Mesenchymal stem cell (in vitro differentiated cells and primary cell): Measurements from ENCODE around the gene ACSF3.
A peak's percentile ranks its signal among the peaks of the same experiment; 100 is the strongest.

Experiments used
- DNase-seq: peaks from one replicate; pipeline ENCODE4 v3.0.0-alpha.2; 2013
- H2AFZ ChIP-seq: one replicate; pipeline ENCODE4 v1.6.1; 2013; ENCODE audit warnings: low read depth, mild to moderate bottlenecking, control low read depth, inconsistent platforms, low read length, moderate library complexity
- H2AK5ac ChIP-seq: 2 replicates; pipeline ENCODE4 v1.6.1; 2013; ENCODE audit warnings: low read length, moderate library complexity, mild to moderate bottlenecking, inconsistent platforms; ENCODE audit not compliant: severe bottlenecking
- H2BK120ac ChIP-seq: one replicate; pipeline ENCODE4 v1.6.1; 2013; ENCODE audit warnings: low read depth, mild to moderate bottlenecking, inconsistent platforms, low read length, moderate library complexity
- H2BK12ac ChIP-seq, 2 experiments: one replicate each; pipeline ENCODE4 v1.6.1; 2013; ENCODE audit warnings: inconsistent platforms in 2 of 2, low read length in 2 of 2, mild to moderate bottlenecking in 2 of 2, moderate library complexity in 2 of 2, control low read depth in 1 of 2
- H2BK15ac ChIP-seq: one replicate; pipeline ENCODE4 v1.6.1; 2013; ENCODE audit warnings: mild to moderate bottlenecking, low read depth, inconsistent platforms; ENCODE audit not compliant: poor library complexity, severe bottlenecking
- H2BK5ac ChIP-seq: 2 replicates; pipeline ENCODE4 v1.6.1; 2013; ENCODE audit warnings: low read depth, mild to moderate bottlenecking, low read length, control low read depth, inconsistent platforms; ENCODE audit not compliant: poor library complexity, severe bottlenecking
- H3K14ac ChIP-seq, 2 experiments: one replicate each; pipeline ENCODE4 v1.6.1; 2013; ENCODE audit warnings: inconsistent platforms in 2 of 2, low read length in 2 of 2, control low read depth in 1 of 2, mild to moderate bottlenecking in 1 of 2, moderate library complexity in 1 of 2
- H3K18ac ChIP-seq, 2 experiments: one replicate each; pipeline ENCODE4 v1.6.1; 2013; ENCODE audit warnings: inconsistent platforms in 2 of 2, low read length in 2 of 2, control low read depth in 1 of 2, low read depth in 1 of 2, mild to moderate bottlenecking in 1 of 2
- H3K23ac ChIP-seq, 2 experiments: one replicate each; pipeline ENCODE4 v1.6.1; 2013; ENCODE audit warnings: inconsistent platforms in 2 of 2, low read length in 2 of 2, mild to moderate bottlenecking in 2 of 2, moderate library complexity in 2 of 2, control low read depth in 1 of 2
- H3K27ac ChIP-seq: 2 replicates; pipeline ENCODE4 v1.5.1; 2013; ENCODE audit warnings: mild to moderate bottlenecking, moderate library complexity, low read length, control low read depth, inconsistent platforms; ENCODE audit not compliant: poor library complexity, severe bottlenecking
- H3K27me3 ChIP-seq, 2 experiments: 2 replicates each; pipeline versions ENCODE4 v1.6.1 to v1.7.0; 2013; ENCODE audit warnings: low read length in 2 of 2, mild to moderate bottlenecking in 2 of 2, moderate library complexity in 2 of 2, control low read depth in 1 of 2, inconsistent platforms in 1 of 2; ENCODE audit not compliant: control insufficient read depth in 1 of 2, insufficient read depth in 1 of 2
- H3K36me3 ChIP-seq, 2 experiments: 2 replicates each; pipeline versions ENCODE4 v1.6.1 to v1.7.0; 2013; ENCODE audit warnings: low read length in 2 of 2, control low read depth in 1 of 2, inconsistent platforms in 1 of 2, low read depth in 1 of 2, mild to moderate bottlenecking in 1 of 2; ENCODE audit not compliant: insufficient read depth in 2 of 2, control insufficient read depth in 1 of 2
- H3K4ac ChIP-seq, 2 experiments: one replicate each; pipeline ENCODE4 v1.6.1; 2013; ENCODE audit warnings: inconsistent platforms in 2 of 2, low read length in 2 of 2, mild to moderate bottlenecking in 2 of 2, moderate library complexity in 2 of 2, control low read depth in 1 of 2, low read depth in 1 of 2
- H3K4me1 ChIP-seq: 2 replicates; pipeline ENCODE4 v1.6.1; 2013; ENCODE audit warnings: low read depth, low read length, control low read depth; ENCODE audit not compliant: control insufficient read depth, insufficient read depth
- H3K4me2 ChIP-seq: 2 replicates; pipeline ENCODE4 v1.6.1; 2013; ENCODE audit warnings: low read length, mild to moderate bottlenecking, inconsistent platforms; ENCODE audit not compliant: poor library complexity, severe bottlenecking
- H3K4me3 ChIP-seq, 2 experiments: 2 replicates each; pipeline versions ENCODE4 v1.5.1 to v1.7.0; 2013; ENCODE audit warnings: low read length in 2 of 2, mild to moderate bottlenecking in 2 of 2, control low read depth in 1 of 2, low read depth in 1 of 2; ENCODE audit not compliant: insufficient read depth in 1 of 2
- H3K79me1 ChIP-seq: replicated peaks from 2 replicates; pipeline ENCODE4 v1.6.1; 2013; ENCODE audit warnings: mild to moderate bottlenecking, control low read depth, low read length, inconsistent platforms; ENCODE audit not compliant: poor library complexity, severe bottlenecking
- H3K9ac ChIP-seq: 2 replicates; pipeline ENCODE4 v1.7.0; 2013; ENCODE audit warnings: mild to moderate bottlenecking, low read length, moderate library complexity
- H3K9me3 ChIP-seq: 2 replicates; pipeline ENCODE4 v1.7.0; 2013; ENCODE audit warnings: mild to moderate bottlenecking, low read length; ENCODE audit not compliant: control insufficient read depth
- H4K8ac ChIP-seq: one replicate; pipeline ENCODE4 v1.6.1; 2013; ENCODE audit warnings: inconsistent platforms, mild to moderate bottlenecking, low read length, moderate library complexity
- H4K91ac ChIP-seq: one replicate; pipeline ENCODE4 v1.6.1; 2013; ENCODE audit warnings: mild to moderate bottlenecking, low read length, inconsistent platforms
- WGBS: methylation state at CpG from one replicate; pipeline ENCODE4 v1.1.7; 2013; ENCODE audit warnings: mixed read lengths; 5-methylcytosine and 5-hydroxymethylcytosine counted together

The ACSF3 gene

GRCh38 chr16:89094252-89094879, 714 bp downstream of the ACSF3 start:
- H2BK15ac ChIP-seq = no peak overlapping the region
- H3K9ac ChIP-seq = peak overlapping the region; percentile 92
- peaks cover 14 to 32% of the 10 kb centered on the region in 2 experiments for H3K27me3 ChIP-seq
- H3K9me3 ChIP-seq = no peaks in the 10 kb centered on the region
- H3K4me1 ChIP-seq = peaks cover 26% of the 10 kb centered on the region
- peak overlapping the region; percentile 67 for H2BK120ac ChIP-seq
- H3K14ac ChIP-seq = peak overlapping the region in 1 of 2 experiments; percentile 21
- 21% methylated on average over 15 of the region's 21 CpGs for WGBS
- no peak overlapping the region for H2BK5ac ChIP-seq
- peak; percentile 33 for DNase-seq
- peak overlapping the region in 1 of 2 experiments; percentile 32 for H3K23ac ChIP-seq
- peak overlapping the region; percentile 84 for H3K4me2 ChIP-seq
- H3K4me3 ChIP-seq = peak overlapping the region; percentile 77 to 99
- peaks cover 0 to 29% of the 10 kb centered on the region in 2 experiments for H3K36me3 ChIP-seq
- H3K18ac ChIP-seq = peak overlapping the region in 1 of 2 experiments; percentile 46
- peaks cover 32% of the 10 kb centered on the region for H3K79me1 ChIP-seq
- peak overlapping the region; percentile 15 for H2AFZ ChIP-seq
- H4K8ac ChIP-seq = peak overlapping the region; percentile 62
- H3K4ac ChIP-seq = peak overlapping the region in 1 of 2 experiments; percentile 71
- no peak overlapping the region for H2AK5ac ChIP-seq
- H4K91ac ChIP-seq = no peak overlapping the region
- H3K27ac ChIP-seq = no peak overlapping the region
- H2BK12ac ChIP-seq = no peak overlapping the region

DNA sequence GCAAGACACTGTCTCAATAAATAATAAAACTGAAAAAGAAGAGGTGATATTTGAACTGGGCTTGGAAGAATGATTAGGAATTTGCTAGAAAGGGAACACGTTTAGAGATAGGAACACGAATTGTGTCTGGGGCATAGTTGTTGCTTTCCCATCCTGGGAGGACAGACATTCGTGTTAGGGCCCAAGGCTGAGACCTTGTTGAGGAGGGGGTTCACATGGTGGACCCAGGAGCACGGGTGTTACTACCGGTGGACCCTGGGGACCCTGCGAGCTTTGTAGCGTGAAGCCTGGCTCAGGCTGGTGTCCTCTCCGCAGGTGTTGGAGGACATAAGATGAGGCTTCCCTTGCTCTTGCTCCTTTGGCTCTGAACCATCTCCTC, 1.2 kb downstream of the ACSF3 start:
- Histone ChIP-seq H3K4ac (no peak overlapping the region), H3K4me1 (peaks cover 27% of the 10 kb centered on the region), H3K27me3 (peaks cover 9 to 27% of the 10 kb centered on the region in 2 experiments), H3K18ac (no peak overlapping the region), H3K4me3 (peak overlapping the region in 1 of 2 experiments; percentile 99), H2BK120ac (no peak overlapping the region), H2AFZ (no peak overlapping the region), H3K27ac (no peak overlapping the region), H3K14ac (no peak overlapping the region), H3K79me1 (peaks cover 32% of the 10 kb centered on the region), H2BK12ac (no peak overlapping the region), H3K36me3 (peaks cover 0 to 29% of the 10 kb centered on the region in 2 experiments), H2BK15ac (no peak overlapping the region), H4K8ac (no peak overlapping the region), H3K23ac (no peak overlapping the region), H3K9me3 (no peaks in the 10 kb centered on the region), H2AK5ac (no peak overlapping the region), H2BK5ac (no peak overlapping the region), H4K91ac (no peak overlapping the region), H3K4me2 (peak overlapping the region; percentile 84), H3K9ac (peak overlapping the region; percentile 92)
- WGBS = 97% methylated on average over 8 of the region's 8 CpGs
- no peak for DNase-seq

GRCh38 chr16:89095491-89095951, 1.9 kb downstream of the ACSF3 start:
- no peak overlapping the region for H4K8ac ChIP-seq
- H4K91ac ChIP-seq = no peak overlapping the region
- H3K79me1 ChIP-seq = peaks cover 35% of the 10 kb centered on the region
- no peak overlapping the region for H3K27ac ChIP-seq
- H3K18ac ChIP-seq = no peak overlapping the region
- peaks cover 0 to 31% of the 10 kb centered on the region in 2 experiments for H3K36me3 ChIP-seq
- no peak overlapping the region for H3K9ac ChIP-seq
- H3K4ac ChIP-seq = no peak overlapping the region
- H3K4me2 ChIP-seq = no peak overlapping the region
- peak overlapping the region in 1 of 2 experiments; percentile 99 for H3K4me3 ChIP-seq
- H3K23ac ChIP-seq = no peak overlapping the region
- no peak overlapping the region for H2AFZ ChIP-seq
- H3K4me1 ChIP-seq = peaks cover 28% of the 10 kb centered on the region
- H2BK12ac ChIP-seq = no peak overlapping the region
- no peak overlapping the region for H3K14ac ChIP-seq
- no peak overlapping the region for H2AK5ac ChIP-seq
- 77% methylated on average over 21 of the region's 21 CpGs for WGBS
- H3K9me3 ChIP-seq = no peaks in the 10 kb centered on the region
- H2BK120ac ChIP-seq = no peak overlapping the region
- no peak overlapping the region for H2BK15ac ChIP-seq
- H2BK5ac ChIP-seq = no peak overlapping the region
- peaks cover 4 to 21% of the 10 kb centered on the region in 2 experiments for H3K27me3 ChIP-seq
- DNase-seq = no peak

DNA sequence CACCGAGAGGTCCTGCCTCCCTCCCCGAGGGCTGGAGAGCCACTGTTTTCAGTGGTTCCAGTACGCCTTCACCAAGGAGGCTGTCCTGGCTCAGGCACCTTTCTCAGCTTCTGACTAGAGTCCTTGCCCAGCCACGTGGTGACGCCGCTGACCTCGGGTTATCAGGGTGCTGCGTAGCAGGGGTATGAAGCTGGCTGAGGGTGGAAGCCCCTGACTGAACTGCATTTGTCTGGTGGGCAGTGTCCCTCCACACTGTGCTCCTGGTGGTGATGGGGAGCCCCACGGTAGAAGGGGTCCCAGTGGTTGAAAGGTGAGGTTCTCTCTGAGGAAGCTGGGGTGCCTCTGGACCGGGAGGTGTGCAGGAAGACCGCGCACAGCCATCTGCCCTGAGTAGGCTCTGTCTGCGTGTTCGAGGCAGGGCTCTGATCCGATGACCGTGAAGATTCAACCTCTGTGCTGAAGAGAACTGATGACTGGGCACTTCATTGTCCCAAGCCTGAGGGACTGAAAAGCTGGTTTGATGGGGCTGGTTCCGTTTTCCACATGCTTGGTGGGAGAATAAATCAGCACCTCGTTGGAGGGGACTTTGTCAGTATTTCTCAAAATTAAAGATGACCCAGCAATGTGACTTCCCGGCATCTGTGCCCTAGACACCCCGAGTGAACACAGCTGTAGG, 2.5 kb downstream of the ACSF3 start:
- H2AFZ ChIP-seq = no peak overlapping the region
- no peak overlapping the region for H3K4ac ChIP-seq
- peaks cover 3 to 38% of the 10 kb centered on the region in 2 experiments for H3K36me3 ChIP-seq
- H3K4me2 ChIP-seq = no peak overlapping the region
- H2BK15ac ChIP-seq = no peak overlapping the region
- H3K9ac ChIP-seq = no peak overlapping the region
- H2BK120ac ChIP-seq = no peak overlapping the region
- H3K14ac ChIP-seq = no peak overlapping the region
- no peaks in the 10 kb centered on the region for H3K9me3 ChIP-seq
- no peak overlapping the region for H2BK12ac ChIP-seq
- no peak overlapping the region for H3K18ac ChIP-seq
- no peak for DNase-seq
- H2BK5ac ChIP-seq = no peak overlapping the region
- H3K23ac ChIP-seq = no peak overlapping the region
- H3K27ac ChIP-seq = no peak overlapping the region
- no peak overlapping the region for H4K91ac ChIP-seq
- no peak overlapping the region for H3K4me3 ChIP-seq
- H3K4me1 ChIP-seq = peaks cover 29% of the 10 kb centered on the region
- no peak overlapping the region for H2AK5ac ChIP-seq
- no peak overlapping the region for H4K8ac ChIP-seq
- 95% methylated on average over 20 of the region's 20 CpGs for WGBS
- peaks cover 41% of the 10 kb centered on the region for H3K79me1 ChIP-seq
- H3K27me3 ChIP-seq = peaks cover 4 to 14% of the 10 kb centered on the region in 2 experiments
